Aorta (tissue), 5 donors: Measurements from ENCODE around the gene IST1. TPM values are rescaled to one million over a fixed set of nuclear protein-coding genes. Genes with fewer than 3 reads are reported as not detected.

ENCODE experiments used
- ATAC-seq: fragments of 200-7000 bp; cut with Tn5 transposase; one replicate; pipeline ENCODE4 v1.9.1; 2022; ENCODE audit warnings: moderate library complexity; ENCODE audit not compliant: low FRiP score
- DNase-seq, 2 donors: peaks; one replicate each; pipeline ENCODE4 v3.0.0-alpha.2; 2020
- H3K27ac ChIP-seq, 2 donors: one replicate each; pipeline ENCODE4 v1.5.1; 2013; ENCODE audit warnings: low read length in 2 of 2, mild to moderate bottlenecking in 2 of 2, moderate library complexity in 2 of 2, control low read depth in 1 of 2, inconsistent platforms in 1 of 2, low read depth in 1 of 2
- H3K27me3 ChIP-seq, 2 donors: one replicate each; pipeline ENCODE4 v1.6.1; 2013; ENCODE audit warnings: control low read depth in 1 of 2, low read length in 1 of 2, mild to moderate bottlenecking in 1 of 2, moderate library complexity in 1 of 2; ENCODE audit not compliant: insufficient read depth in 2 of 2, control insufficient read depth in 1 of 2
- H3K36me3 ChIP-seq, 2 donors: one replicate each; pipeline ENCODE4 v1.6.1; 2013; ENCODE audit warnings: control low read depth in 1 of 2, low read length in 1 of 2, mild to moderate bottlenecking in 1 of 2; ENCODE audit not compliant: insufficient read depth in 2 of 2, control insufficient read depth in 1 of 2
- H3K4me1 ChIP-seq, 2 donors: one replicate each; pipeline ENCODE4 v1.6.1; 2013; ENCODE audit warnings: low read length in 2 of 2, control low read depth in 1 of 2, mild to moderate bottlenecking in 1 of 2, moderate library complexity in 1 of 2; ENCODE audit not compliant: insufficient read depth in 2 of 2, control insufficient read depth in 1 of 2
- H3K4me3 ChIP-seq, 2 donors: one replicate each; pipeline ENCODE4 v1.5.1; 2013; ENCODE audit warnings: low read length in 2 of 2, control low read depth in 1 of 2, mild to moderate bottlenecking in 1 of 2
- H3K9me3 ChIP-seq: one replicate; pipeline ENCODE4 v1.6.1; 2013; ENCODE audit warnings: mild to moderate bottlenecking, low read length; ENCODE audit not compliant: control insufficient read depth
- WGBS, 2 donors: extraction: QIAGEN DNeasy Blood & Tissue Kit; methylation state at CpG; one replicate each; pipeline ENCODE4 v1.1.7; 2013; 5-methylcytosine and 5-hydroxymethylcytosine counted together
- intact Hi-C, 2 donors: fragments of 100-400 bp; cut with DNase I; formaldehyde crosslinking; loops; one replicate each; pipeline versions ENCODE4 v1.14.2 to v1.15.0; 2022
- polyA plus RNA-seq, 2 donors: library from polyadenylated mRNA; stranded (reverse); fragments of 200-250 nt; gene quantifications; one replicate each; pipeline ENCODE4 v1.2.3, GENCODE V29; 2013
- total RNA-seq, 2 donors: library from RNA; stranded (reverse); fragmentation: NEBNext Ultra II Directional; extraction: Animal tissue kit (Norgen Biotek cat#: 25700); gene quantifications; one replicate each; pipeline ENCODE4 v1.2.1, GENCODE V29; 2021
- donor health status: healthy with polysubstance abuse.
- donor health status: Bipolar disorder and iron deficiency.
- donor health status: DM: no; HTN: no; CAD: no.
- donor health status: DM: no; HTN: no; CAD: no.
- donor health status: DM: yes; HTN: yes; CAD: no.

IST1 gene
- total and polyA plus RNA-seq, 4 donors: 52.5 to 202 (median 151) TPM

- no peaks in the 10 kb centered on the region for H3K27me3 ChIP-seq
- H3K27ac ChIP-seq: no peak overlapping the region
- H3K9me3 ChIP-seq: no peaks in the 10 kb centered on the region
- no peaks in the 10 kb centered on the region for H3K36me3 ChIP-seq
- no peak overlapping the region for H3K4me3 ChIP-seq
- intact Hi-C loops: no loop called here
- no peak for ATAC-seq
- H3K4me1 ChIP-seq: peaks cover 0 to 2% of the 10 kb centered on the region in 2 donors
- DNase-seq: no peak
These were observed 59.4 kb downstream of the IST1 start for GRCh38 chr16:71954699-71955195.

- intact Hi-C loops: no loop called here
- Histone ChIP-seq H3K27ac (no peak overlapping the region), H3K4me1 (peaks cover 0 to 2% of the 10 kb centered on the region in 2 donors), H3K27me3 (no peaks in the 10 kb centered on the region), H3K4me3 (no peak overlapping the region), H3K36me3 (no peaks in the 10 kb centered on the region), H3K9me3 (no peaks in the 10 kb centered on the region)
- WGBS, 2 donors: 64 to 75% methylated on average over 3 of the region's 3 CpGs
- ATAC-seq (no peak), DNase-seq (no peak)
These were observed 61.2 kb downstream of the IST1 start for GRCh38 chr16:71956486-71956885.

- WGBS, 2 donors: 48 to 51% methylated on average over 14 of the region's 14 CpGs
- Histone ChIP-seq H3K27ac (no peak overlapping the region), H3K36me3 (no peaks in the 10 kb centered on the region), H3K4me1 (no peaks in the 10 kb centered on the region), H3K27me3 (no peaks in the 10 kb centered on the region), H3K4me3 (no peak overlapping the region), H3K9me3 (no peaks in the 10 kb centered on the region)
- intact Hi-C loops: loop anchor here (5.0 to 10.0 kb wide), 2 partner anchors 77 to 79 kb away; partner anchors contain the start of gene ZNF821 (in 2 of the 2)
- ATAC-seq (peak; percentile 91), DNase-seq (peak; percentile 87 to 92)
These were observed 66.0 kb downstream of the IST1 start for GRCh38 chr16:71961066-71962039.

- Histone ChIP-seq H3K4me1 (no peaks in the 10 kb centered on the region), H3K36me3 (no peaks in the 10 kb centered on the region), H3K27ac (no peak overlapping the region), H3K4me3 (no peak overlapping the region), H3K27me3 (no peaks in the 10 kb centered on the region), H3K9me3 (no peaks in the 10 kb centered on the region)
- no peak for DNase-seq
- 70 to 77% methylated on average over 9 of the region's 9 CpGs for WGBS, 2 donors
- no peak for ATAC-seq
- intact Hi-C loops: loop anchor here (5.0 to 10.0 kb wide), 2 partner anchors 78 to 81 kb away; partner anchors contain the start of gene ZNF821 (in 2 of the 2)
These were observed 68.0 kb downstream of the IST1 start for GRCh38 chr16:71963125-71963875.

GRCh38 chr16:71965223-71965622, 69.9 kb downstream of the IST1 start:
- H3K27me3 ChIP-seq: no peaks in the 10 kb centered on the region
- no peaks in the 10 kb centered on the region for H3K4me1 ChIP-seq
- no peaks in the 10 kb centered on the region for H3K36me3 ChIP-seq
- intact Hi-C loops: loop anchor here in 1 of 2 donors (10.0 kb wide), 1 partner anchor 80 kb away; the partner anchor contains the start of gene ZNF821
- 80 to 89% methylated on average over 4 of the region's 4 CpGs for WGBS, 2 donors
- ATAC-seq (no peak), DNase-seq (no peak)
- H3K9me3 ChIP-seq: no peaks in the 10 kb centered on the region
- no peak overlapping the region for H3K4me3 ChIP-seq
- no peak overlapping the region for H3K27ac ChIP-seq

- H3K36me3 ChIP-seq: no peaks in the 10 kb centered on the region
- ATAC-seq: no peak
These were observed 71.6 kb downstream of the IST1 start for GRCh38 chr16:71966932-71967331.

GRCh38 chr16:71969353-71969752, 74.0 kb downstream of the IST1 start:
- Histone ChIP-seq H3K4me3 (no peak overlapping the region), H3K27me3 (no peaks in the 10 kb centered on the region), H3K4me1 (no peaks in the 10 kb centered on the region), H3K27ac (no peak overlapping the region), H3K36me3 (no peaks in the 10 kb centered on the region), H3K9me3 (no peaks in the 10 kb centered on the region)
- ATAC-seq: no peak
- 73 to 82% methylated on average over 2 of the region's 2 CpGs for WGBS, 2 donors
- DNase-seq: no peak
- intact Hi-C loops: loop anchor here in 1 of 2 donors (10.0 kb wide), 1 partner anchor 85 kb away; the partner anchor contains the start of gene ZNF821

More at GRCh38 chr16:71966932-71967331, 71.6 kb downstream of the IST1 start:
- Histone ChIP-seq H3K4me1 (no peaks in the 10 kb centered on the region), H3K27ac (no peak overlapping the region), H3K9me3 (no peaks in the 10 kb centered on the region), H3K27me3 (no peaks in the 10 kb centered on the region), H3K4me3 (no peak overlapping the region)
- 43 to 51% methylated on average over 4 of the region's 4 CpGs for WGBS, 2 donors
- intact Hi-C loops: loop anchor here in 1 of 2 donors (10.0 kb wide), 1 partner anchor 82 kb away; the partner anchor contains the start of gene ZNF821
- no peak for DNase-seq

- intact Hi-C loops: no loop called here
- Histone ChIP-seq H3K27ac (no peak overlapping the region), H3K9me3 (no peaks in the 10 kb centered on the region), H3K4me1 (no peaks in the 10 kb centered on the region), H3K27me3 (no peaks in the 10 kb centered on the region), H3K4me3 (no peak overlapping the region), H3K36me3 (no peaks in the 10 kb centered on the region)
- DNase-seq (no peak), ATAC-seq (no peak)
- 94 to 95% methylated on average over 4 of the region's 4 CpGs for WGBS, 2 donors
These were observed 76.2 kb downstream of the IST1 start for GRCh38 chr16:71971571-71971970.
